GM23338 (cell line): Measurements from ENCODE around the gene ANKFN1.

ENCODE experiments used
- CREB1 ChIP-seq: fragments of 250-450 bp; sonication (Bioruptor Pico); IDR thresholded peaks from 2 replicates; pipeline ENCODE4 v1.5.0; 2020; ENCODE audit warnings: low read depth, mild to moderate bottlenecking, moderate library complexity
- EZH2 ChIP-seq: fragments of 200-600 bp; sonication (generic); IDR thresholded peaks from one replicate; pipeline ENCODE4 v1.8.0; 2017; ENCODE audit warnings: antibody characterized with exemption, mild to moderate bottlenecking, low read depth; ENCODE audit not compliant: unreplicated experiment
- EZH2phosphoT487 ChIP-seq: fragments of 200-600 bp; sonication (generic); IDR thresholded peaks from one replicate; pipeline ENCODE4 v1.8.1; 2018; ENCODE audit warnings: antibody characterized with exemption; ENCODE audit not compliant: unreplicated experiment
- JUNB ChIP-seq: IDR thresholded peaks from one replicate; pipeline ENCODE4 v1.6.1; 2016; ENCODE audit warnings: antibody characterized with exemption; ENCODE audit not compliant: unreplicated experiment
- POLR2AphosphoS5 ChIP-seq: IDR thresholded peaks from 2 replicates; pipeline ENCODE4 v1.6.1; 2016; ENCODE audit warnings: antibody characterized with exemption, low read depth
- STAT1 ChIP-seq: IDR thresholded peaks from one replicate; pipeline ENCODE4 v1.6.1; 2016; ENCODE audit warnings: antibody characterized with exemption; ENCODE audit not compliant: unreplicated experiment
- ZNF331 ChIP-seq: fragments of 250-450 bp; sonication (Bioruptor Pico); IDR thresholded peaks from 2 replicates; pipeline ENCODE4 v1.5.0; 2020; ENCODE audit warnings: low read depth, mild to moderate bottlenecking, moderate library complexity
- TF ChIP-seq, protein P1 (sequence below), 2 experiments: fragments of 200-600 bp in 1 of 2; sonication (generic) in 1 of 2; conservative IDR thresholded peaks; 2 replicates each; pipeline versions ENCODE4 v1.5.1 to v1.6.1; 2016 to 2017; ENCODE audit warnings: antibody characterized with exemption in 2 of 2, low read depth in 2 of 2, mild to moderate bottlenecking in 2 of 2, moderate library complexity in 1 of 2
- TF ChIP-seq, protein P2 (sequence below): IDR thresholded peaks from one replicate; pipeline ENCODE4 v1.6.1; 2018; ENCODE audit warnings: antibody characterized with exemption; ENCODE audit not compliant: unreplicated experiment

- TF ChIP-seq, protein P1, sequence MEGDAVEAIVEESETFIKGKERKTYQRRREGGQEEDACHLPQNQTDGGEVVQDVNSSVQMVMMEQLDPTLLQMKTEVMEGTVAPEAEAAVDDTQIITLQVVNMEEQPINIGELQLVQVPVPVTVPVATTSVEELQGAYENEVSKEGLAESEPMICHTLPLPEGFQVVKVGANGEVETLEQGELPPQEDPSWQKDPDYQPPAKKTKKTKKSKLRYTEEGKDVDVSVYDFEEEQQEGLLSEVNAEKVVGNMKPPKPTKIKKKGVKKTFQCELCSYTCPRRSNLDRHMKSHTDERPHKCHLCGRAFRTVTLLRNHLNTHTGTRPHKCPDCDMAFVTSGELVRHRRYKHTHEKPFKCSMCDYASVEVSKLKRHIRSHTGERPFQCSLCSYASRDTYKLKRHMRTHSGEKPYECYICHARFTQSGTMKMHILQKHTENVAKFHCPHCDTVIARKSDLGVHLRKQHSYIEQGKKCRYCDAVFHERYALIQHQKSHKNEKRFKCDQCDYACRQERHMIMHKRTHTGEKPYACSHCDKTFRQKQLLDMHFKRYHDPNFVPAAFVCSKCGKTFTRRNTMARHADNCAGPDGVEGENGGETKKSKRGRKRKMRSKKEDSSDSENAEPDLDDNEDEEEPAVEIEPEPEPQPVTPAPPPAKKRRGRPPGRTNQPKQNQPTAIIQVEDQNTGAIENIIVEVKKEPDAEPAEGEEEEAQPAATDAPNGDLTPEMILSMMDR (conservative IDR thresholded peaks at IDR 0.05; ENCODE audit: low read depth in 2 of 2) = no peak
- no peak for TF ChIP-seq EZH2
- TF ChIP-seq EZH2phosphoT487 = no peak
- no peak for TF ChIP-seq POLR2AphosphoS5
- TF ChIP-seq, protein P2, sequence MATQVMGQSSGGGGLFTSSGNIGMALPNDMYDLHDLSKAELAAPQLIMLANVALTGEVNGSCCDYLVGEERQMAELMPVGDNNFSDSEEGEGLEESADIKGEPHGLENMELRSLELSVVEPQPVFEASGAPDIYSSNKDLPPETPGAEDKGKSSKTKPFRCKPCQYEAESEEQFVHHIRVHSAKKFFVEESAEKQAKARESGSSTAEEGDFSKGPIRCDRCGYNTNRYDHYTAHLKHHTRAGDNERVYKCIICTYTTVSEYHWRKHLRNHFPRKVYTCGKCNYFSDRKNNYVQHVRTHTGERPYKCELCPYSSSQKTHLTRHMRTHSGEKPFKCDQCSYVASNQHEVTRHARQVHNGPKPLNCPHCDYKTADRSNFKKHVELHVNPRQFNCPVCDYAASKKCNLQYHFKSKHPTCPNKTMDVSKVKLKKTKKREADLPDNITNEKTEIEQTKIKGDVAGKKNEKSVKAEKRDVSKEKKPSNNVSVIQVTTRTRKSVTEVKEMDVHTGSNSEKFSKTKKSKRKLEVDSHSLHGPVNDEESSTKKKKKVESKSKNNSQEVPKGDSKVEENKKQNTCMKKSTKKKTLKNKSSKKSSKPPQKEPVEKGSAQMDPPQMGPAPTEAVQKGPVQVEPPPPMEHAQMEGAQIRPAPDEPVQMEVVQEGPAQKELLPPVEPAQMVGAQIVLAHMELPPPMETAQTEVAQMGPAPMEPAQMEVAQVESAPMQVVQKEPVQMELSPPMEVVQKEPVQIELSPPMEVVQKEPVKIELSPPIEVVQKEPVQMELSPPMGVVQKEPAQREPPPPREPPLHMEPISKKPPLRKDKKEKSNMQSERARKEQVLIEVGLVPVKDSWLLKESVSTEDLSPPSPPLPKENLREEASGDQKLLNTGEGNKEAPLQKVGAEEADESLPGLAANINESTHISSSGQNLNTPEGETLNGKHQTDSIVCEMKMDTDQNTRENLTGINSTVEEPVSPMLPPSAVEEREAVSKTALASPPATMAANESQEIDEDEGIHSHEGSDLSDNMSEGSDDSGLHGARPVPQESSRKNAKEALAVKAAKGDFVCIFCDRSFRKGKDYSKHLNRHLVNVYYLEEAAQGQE = no peak
- no peak for TF ChIP-seq JUNB
- no peak for TF ChIP-seq STAT1
- TF ChIP-seq ZNF331 (CRISPR knock-in tag) = no peak
- TF ChIP-seq CREB1 (CRISPR knock-in tag) = no peak
Measured at GRCh38 chr17:56231252-56231651, 78.0 kb downstream of the ANKFN1 start.
